Measurements from ENCODE around the gene GORAB. TPM values are rescaled to one million over a fixed set of nuclear protein-coding genes. Genes with fewer than 3 reads are reported as not detected.
A peak's percentile ranks its signal among the peaks of the same experiment; 100 is the strongest.

Gene GORAB
- total and polyA plus RNA-seq, 9 donors, result 9.1 to 24.0 (median 12.0) TPM

GRCh38 chr1:170556917-170557316, 25.0 kb downstream of the GORAB start:
- no peaks in the 10 kb centered on the region for H3K4me1 ChIP-seq (ENCODE audit: insufficient read depth)
- H3K27ac ChIP-seq, result no peak overlapping the region
- no peaks in the 10 kb centered on the region for H3K36me3 ChIP-seq
- no peaks in the 10 kb centered on the region for H3K9me3 ChIP-seq
- intact Hi-C loops (cut with DNase I), result no loop called here
- no peaks in the 10 kb centered on the region for H3K27me3 ChIP-seq
- DNase-seq, result no peak
- TF ChIP-seq POLR2A (IDR thresholded peaks at IDR 0.05) (no peak), CTCF (IDR thresholded peaks at IDR 0.05) (no peak), EP300 (IDR thresholded peaks at IDR 0.05) (no peak)
- H3K4me3 ChIP-seq, result no peak overlapping the region

GRCh38 chr1:170558731-170559130, 26.8 kb downstream of the GORAB start:
- no peaks in the 10 kb centered on the region for H3K9me3 ChIP-seq
- H3K27me3 ChIP-seq, result no peaks in the 10 kb centered on the region
- H3K36me3 ChIP-seq, result no peaks in the 10 kb centered on the region
- intact Hi-C loops (cut with DNase I), result no loop called here
- H3K4me3 ChIP-seq, result no peak overlapping the region
- DNase-seq, result no peak
- no peak for TF ChIP-seq EP300 (IDR thresholded peaks at IDR 0.05)
- no peak overlapping the region for H3K27ac ChIP-seq
- peaks cover 6% of the 10 kb centered on the region for H3K4me1 ChIP-seq (ENCODE audit: insufficient read depth)
- WGBS, 3 donors, result 94 to 95% (median 95%) methylated on average over 5 of the region's 5 CpGs

- intact Hi-C loops (cut with DNase I), result no loop called here
- Histone ChIP-seq H3K27me3 (no peaks in the 10 kb centered on the region), H3K27ac (no peak overlapping the region), H3K4me1 (ENCODE audit: insufficient read depth) (peaks cover 6% of the 10 kb centered on the region), H3K9me3 (no peaks in the 10 kb centered on the region), H3K4me3 (no peak overlapping the region), H3K36me3 (no peaks in the 10 kb centered on the region)
- TF ChIP-seq EP300 (IDR thresholded peaks at IDR 0.05) (no peak), CTCF (IDR thresholded peaks at IDR 0.05) (no peak), POLR2A (IDR thresholded peaks at IDR 0.05) (no peak)
- no peak for DNase-seq
- 89 to 97% (median 92%) methylated on average over 2 of the region's 2 CpGs for WGBS, 3 donors
Observed at GRCh38 chr1:170559166-170559565, 27.2 kb downstream of the GORAB start.

- Histone ChIP-seq H3K4me1 (ENCODE audit: insufficient read depth) (peaks cover 6% of the 10 kb centered on the region), H3K4me3 (no peak overlapping the region), H3K27me3 (no peaks in the 10 kb centered on the region), H3K9me3 (no peaks in the 10 kb centered on the region), H3K36me3 (no peaks in the 10 kb centered on the region), H3K27ac (no peak overlapping the region)
- 71 to 94% (median 89%) methylated on average over 4 of the region's 4 CpGs for WGBS, 3 donors
- DNase-seq, result no peak
- intact Hi-C loops (cut with DNase I), result no loop called here
- TF ChIP-seq EP300 (IDR thresholded peaks at IDR 0.05), result no peak
- no peak for TF ChIP-seq POLR2A (IDR thresholded peaks at IDR 0.05)
- TF ChIP-seq CTCF (IDR thresholded peaks at IDR 0.05), result no peak
Observed at GRCh38 chr1:170560681-170561285, 28.8 kb downstream of the GORAB start.

GRCh38 chr1:170562646-170563338, 30.8 kb downstream of the GORAB start:
- no peaks in the 10 kb centered on the region for H3K36me3 ChIP-seq
- peaks cover 6% of the 10 kb centered on the region for H3K4me1 ChIP-seq (ENCODE audit: insufficient read depth)
- intact Hi-C loops (cut with DNase I), result no loop called here
- peak; percentile 55 to 83 (median 60) for DNase-seq
- H3K4me3 ChIP-seq, result no peak overlapping the region
- no peak for TF ChIP-seq POLR2A (IDR thresholded peaks at IDR 0.05)
- TF ChIP-seq EP300 (IDR thresholded peaks at IDR 0.05), result peak; percentile 66
- no peaks in the 10 kb centered on the region for H3K9me3 ChIP-seq
- 6 to 9% (median 7%) methylated on average over 7 of the region's 7 CpGs for WGBS, 3 donors
- peak overlapping the region; percentile 27 to 69 for H3K27ac ChIP-seq
- H3K27me3 ChIP-seq, result no peaks in the 10 kb centered on the region
